GM19240 (cell line): Measurements from ENCODE around the gene TDRD10.

ENCODE experiments used
- DNase-seq: peaks from one replicate; pipeline ENCODE4 v3.0.0; 2011; ENCODE audit warnings: low spot score; ENCODE audit not compliant: insufficient read length

Gene TDRD10

DNA sequence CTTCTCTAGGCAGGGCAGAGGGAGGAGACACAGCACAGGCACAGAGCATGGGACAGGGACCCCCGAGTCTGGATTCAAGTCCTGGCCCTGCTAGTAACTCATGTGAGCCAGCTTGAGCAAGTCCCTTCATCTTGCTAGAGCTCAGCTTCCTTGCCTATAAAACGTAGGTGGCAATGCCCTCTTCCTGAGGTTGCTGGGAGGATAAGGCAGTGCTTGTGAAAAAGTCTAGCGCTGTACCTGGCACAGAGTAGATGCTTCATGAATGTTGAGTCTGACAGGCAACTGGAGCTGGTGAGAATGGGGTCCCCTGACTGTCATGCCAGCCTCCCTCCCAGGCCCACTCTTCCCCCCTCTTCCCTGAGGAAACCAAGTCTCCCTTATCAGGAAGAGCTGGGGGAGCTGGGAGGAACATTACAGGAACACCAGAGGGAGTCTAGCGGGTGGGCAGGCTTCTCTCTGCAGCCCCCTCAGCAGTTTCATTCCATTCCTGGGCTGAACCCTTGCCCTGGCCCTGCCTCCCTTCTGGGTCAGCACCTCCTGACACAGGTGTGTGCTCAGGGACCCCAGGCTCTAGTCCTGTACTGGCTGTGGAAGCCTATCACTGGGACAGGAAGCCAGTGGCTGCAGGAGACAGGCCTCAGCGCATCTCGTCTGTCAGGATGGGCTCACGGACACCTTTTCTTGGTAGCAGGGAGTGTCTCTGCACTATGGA lies 75.5 kb downstream of the TDRD10 start:
- DNase-seq, result no peak

- DNase-seq, result no peak
These were observed 76.0 kb downstream of the TDRD10 start for GRCh38 chr1:154578058-154578418.

GRCh38 chr1:154579374-154579773 lies 77.4 kb downstream of the TDRD10 start:
- no peak for DNase-seq

- DNase-seq, result no peak
These were observed 79.7 kb downstream of the TDRD10 start for GRCh38 chr1:154581766-154582165.

GRCh38 chr1:154582885-154583284 lies 80.9 kb downstream of the TDRD10 start:
- no peak for DNase-seq

GRCh38 chr1:154583773-154584172 lies 81.8 kb downstream of the TDRD10 start:
- DNase-seq, result no peak

GRCh38 chr1:154584267-154584994 lies 82.4 kb downstream of the TDRD10 start:
- no peak for DNase-seq

DNA sequence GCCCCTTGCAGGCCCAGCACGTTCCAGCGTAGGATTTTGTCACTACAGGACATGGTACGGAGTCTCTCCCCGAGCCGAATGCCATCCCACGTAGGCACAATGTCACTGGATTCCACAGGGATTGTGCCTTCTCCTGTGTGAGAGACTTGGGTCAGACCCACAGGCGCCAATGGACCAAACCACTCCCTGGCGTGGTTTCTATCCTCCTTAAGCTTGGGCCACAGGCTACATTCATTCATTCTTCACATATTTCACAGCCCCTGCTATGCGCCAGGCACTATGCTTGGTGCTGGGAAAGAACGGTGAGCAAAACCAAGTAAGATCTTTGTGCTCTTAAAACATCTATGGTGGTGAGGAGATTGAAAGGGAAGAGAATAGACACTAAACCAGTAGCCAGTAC lies 84.2 kb downstream of the TDRD10 start:
- no peak for DNase-seq

DNA sequence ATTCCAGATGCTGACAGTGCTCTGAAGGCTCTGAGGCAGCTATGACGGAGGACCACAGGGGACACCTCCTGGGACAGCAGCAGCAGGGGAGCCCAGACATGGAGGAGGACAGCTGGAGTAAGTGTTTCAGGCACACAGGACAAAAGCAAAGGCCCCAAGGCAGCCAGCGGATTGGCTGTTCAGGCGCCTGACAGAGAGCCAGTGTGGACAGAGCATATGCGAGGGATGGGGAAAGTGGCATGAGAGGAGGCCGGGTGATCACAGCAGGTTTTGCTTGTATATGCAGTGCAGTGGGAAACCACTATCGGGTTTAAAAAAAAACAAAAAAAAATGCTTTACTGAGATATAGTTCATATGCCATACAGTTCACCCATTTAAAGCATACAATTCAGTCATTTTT lies 84.6 kb downstream of the TDRD10 start:
- no peak for DNase-seq

- no peak for DNase-seq
These were observed 87.8 kb downstream of the TDRD10 start for GRCh38 chr1:154589780-154590179.

GRCh38 chr1:154590756-154591155 lies 88.7 kb downstream of the TDRD10 start:
- no peak for DNase-seq

GRCh38 chr1:154591206-154591605 lies 89.2 kb downstream of the TDRD10 start:
- no peak for DNase-seq

DNA sequence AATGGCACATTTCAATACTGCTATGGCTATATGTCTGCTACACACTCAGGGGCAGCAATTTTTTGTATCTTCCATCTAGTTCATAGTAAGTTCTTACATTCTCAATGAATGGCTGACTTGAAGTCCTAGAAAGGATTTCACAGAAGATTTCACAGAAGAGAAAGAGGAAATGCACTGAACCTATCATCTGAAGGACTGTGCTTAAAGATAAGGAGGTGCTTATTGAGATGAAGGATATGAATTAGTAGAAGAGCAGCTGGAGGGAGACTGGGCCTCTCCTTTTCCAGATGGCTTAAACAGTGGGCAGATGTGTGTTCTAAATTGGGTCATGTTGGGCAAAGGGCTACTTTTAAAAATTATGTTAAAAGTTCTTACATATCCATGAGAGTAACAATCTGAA lies 91.4 kb downstream of the TDRD10 start:
- no peak for DNase-seq

GRCh38 chr1:154594811-154595210 lies 92.8 kb downstream of the TDRD10 start:
- no peak for DNase-seq

- no peak for DNase-seq
These were observed 93.6 kb downstream of the TDRD10 start for GRCh38 chr1:154595621-154596020.
